Measurements from ENCODE around the gene FAM89A. TPM values are rescaled to one million over a fixed set of nuclear protein-coding genes. Genes with fewer than 3 reads are reported as not detected.
"Not testable (repeated sequence)": the region's sequence is repeated elsewhere in the genome, so short reads cannot be mapped to it uniquely, and the experiment has no call there.

FAM89A gene
- total RNA-seq, 1 donor from 2014 or later = 48.0 TPM

DNA sequence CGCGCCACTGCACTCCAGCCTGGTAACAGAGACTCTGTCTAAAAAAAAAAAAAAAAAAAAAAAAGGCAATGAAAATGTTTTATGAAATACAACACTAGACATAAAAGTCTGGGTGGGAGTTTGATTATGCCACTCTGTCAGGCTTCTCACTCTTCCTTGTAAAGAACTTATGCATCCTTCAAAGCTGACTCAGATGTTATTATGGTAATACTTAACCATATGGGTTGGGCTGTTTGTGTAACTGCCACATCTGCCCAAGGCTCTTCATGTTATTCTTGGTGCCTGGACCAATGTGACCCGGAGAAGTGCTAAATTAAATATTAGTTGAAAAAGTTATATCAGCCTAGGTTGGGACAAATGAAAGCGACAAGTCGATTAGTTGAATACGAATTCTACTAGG is 23.8 kb downstream of the FAM89A start:
- peaks cover 12% of the 10 kb centered on the region for H3K4me1 Mint-ChIP-seq (ENCODE audit: unreplicated experiment)
- H3K27ac Mint-ChIP-seq (ENCODE audit: unreplicated experiment) = no peak overlapping the region
- no peak for TF ChIP-seq CTCF (IDR thresholded peaks at IDR 0.05; ENCODE audit: unreplicated experiment)
- H3K27me3 Mint-ChIP-seq (ENCODE audit: unreplicated experiment) = no peaks in the 10 kb centered on the region
- no peak for DNase-seq (ENCODE audit: low spot score)
- peaks cover 26% of the 10 kb centered on the region for H3K36me3 Mint-ChIP-seq (ENCODE audit: low read depth, unreplicated experiment)
- H3K4me3 Mint-ChIP-seq (ENCODE audit: unreplicated experiment) = no peak overlapping the region
- H3K9me3 Mint-ChIP-seq (ENCODE audit: unreplicated experiment) = no peaks in the 10 kb centered on the region

DNA sequence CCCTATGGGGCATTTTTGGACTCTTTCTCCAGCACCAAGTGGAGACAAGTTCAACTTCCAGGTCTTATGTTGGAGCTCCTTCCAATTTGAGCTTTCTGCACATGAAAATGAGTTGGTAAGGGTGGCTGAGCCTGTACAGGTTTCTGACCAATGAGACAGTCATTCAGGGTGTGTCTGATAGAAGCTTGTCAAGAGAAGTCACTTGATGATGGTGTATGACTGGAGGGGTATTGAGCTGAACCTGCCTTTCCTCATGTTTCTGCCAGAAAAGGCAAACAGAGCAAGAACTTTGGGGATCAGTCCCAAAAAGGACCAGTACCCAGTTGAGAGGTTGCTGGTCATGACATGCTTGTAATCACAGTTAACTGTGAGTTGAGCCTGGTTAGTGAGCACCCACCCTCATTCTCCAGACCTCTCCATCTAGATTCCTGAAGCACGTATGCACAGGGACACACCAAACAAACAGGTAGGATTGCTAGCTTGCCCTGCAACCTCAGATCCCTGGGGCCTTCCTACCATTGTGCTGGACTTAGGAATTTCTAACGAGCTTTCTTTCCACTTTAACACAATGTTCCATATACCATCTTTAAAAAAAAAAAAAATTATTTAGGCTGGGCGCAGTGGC is 26.6 kb downstream of the FAM89A start:
- H3K27me3 Mint-ChIP-seq (ENCODE audit: unreplicated experiment) = no peaks in the 10 kb centered on the region
- H3K36me3 Mint-ChIP-seq (ENCODE audit: low read depth, unreplicated experiment) = peaks cover 9% of the 10 kb centered on the region
- no peak for DNase-seq (ENCODE audit: low spot score)
- H3K4me1 Mint-ChIP-seq (ENCODE audit: unreplicated experiment) = peaks cover 2% of the 10 kb centered on the region
- no peak overlapping the region for H3K27ac Mint-ChIP-seq (ENCODE audit: unreplicated experiment)
- H3K9me3 Mint-ChIP-seq (ENCODE audit: unreplicated experiment) = no peaks in the 10 kb centered on the region
- H3K4me3 Mint-ChIP-seq (ENCODE audit: unreplicated experiment) = no peak overlapping the region
- TF ChIP-seq CTCF (IDR thresholded peaks at IDR 0.05; ENCODE audit: unreplicated experiment) = no peak

DNA sequence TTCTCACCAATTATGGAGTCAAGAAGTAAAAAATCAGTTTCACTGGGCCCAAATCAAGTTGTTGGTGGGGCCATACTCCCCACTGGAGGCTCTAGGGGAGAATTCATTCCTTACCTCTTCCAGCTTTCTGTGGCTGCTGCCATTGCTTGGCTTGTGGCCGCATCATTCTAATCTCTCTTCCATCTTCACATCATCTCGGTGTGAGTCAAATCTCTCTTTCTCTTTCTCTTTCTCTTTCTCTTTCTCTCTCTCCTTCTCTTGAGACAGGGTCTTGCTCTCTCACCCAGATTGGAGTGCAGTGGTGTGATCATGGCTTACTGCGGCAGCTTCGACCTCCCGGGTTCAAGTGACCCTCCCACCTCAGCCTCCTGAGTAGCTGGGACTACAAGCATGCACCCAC is 28.1 kb downstream of the FAM89A start:
- Mint-ChIP-seq H3K4me3 (ENCODE audit: unreplicated experiment) (no peak overlapping the region), H3K27me3 (ENCODE audit: unreplicated experiment) (peaks cover 2% of the 10 kb centered on the region), H3K36me3 (ENCODE audit: low read depth, unreplicated experiment) (no peaks in the 10 kb centered on the region), H3K4me1 (ENCODE audit: unreplicated experiment) (peaks cover 2% of the 10 kb centered on the region), H3K9me3 (ENCODE audit: unreplicated experiment) (no peaks in the 10 kb centered on the region), H3K27ac (ENCODE audit: unreplicated experiment) (no peak overlapping the region)
- no peak for TF ChIP-seq CTCF (IDR thresholded peaks at IDR 0.05; ENCODE audit: unreplicated experiment)
- DNase-seq (ENCODE audit: low spot score) = no peak

DNA sequence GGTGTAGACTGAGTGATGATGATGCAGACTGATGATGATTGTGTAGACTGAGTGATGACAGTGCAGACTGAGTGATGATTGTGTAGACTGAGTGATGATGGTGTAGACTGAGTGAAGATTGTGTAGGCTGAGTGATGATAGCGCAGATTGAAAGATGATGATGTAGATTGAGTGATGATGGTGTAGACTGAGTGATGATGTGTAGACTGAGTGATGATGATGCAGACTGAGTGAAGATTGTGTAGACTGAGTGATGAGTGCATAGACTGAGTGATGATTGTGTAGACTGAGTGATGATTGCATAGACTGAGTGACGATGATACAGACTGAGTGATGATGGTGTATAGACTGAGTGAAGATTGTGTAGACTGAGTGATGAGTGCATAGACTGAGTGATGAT is 28.7 kb downstream of the FAM89A start:
- peaks cover 2% of the 10 kb centered on the region for H3K27me3 Mint-ChIP-seq (ENCODE audit: unreplicated experiment)
- no peaks in the 10 kb centered on the region for H3K36me3 Mint-ChIP-seq (ENCODE audit: low read depth, unreplicated experiment)
- peaks cover 2% of the 10 kb centered on the region for H3K4me1 Mint-ChIP-seq (ENCODE audit: unreplicated experiment)
- no peak overlapping the region for H3K4me3 Mint-ChIP-seq (ENCODE audit: unreplicated experiment)
- H3K27ac Mint-ChIP-seq (ENCODE audit: unreplicated experiment) = no peak overlapping the region
- no peaks in the 10 kb centered on the region for H3K9me3 Mint-ChIP-seq (ENCODE audit: unreplicated experiment)
- no peak for DNase-seq (ENCODE audit: low spot score)
- TF ChIP-seq CTCF (IDR thresholded peaks at IDR 0.05; ENCODE audit: unreplicated experiment) = no peak

- not testable (repeated sequence) for H3K27me3 Mint-ChIP-seq (ENCODE audit: unreplicated experiment); H3K4me1 Mint-ChIP-seq (ENCODE audit: unreplicated experiment); H3K4me3 Mint-ChIP-seq (ENCODE audit: unreplicated experiment)
Observed at GRCh38 chr1:231007535-231007934, 32.5 kb downstream of the FAM89A start.

More at GRCh38 chr1:231007535-231007934, 32.5 kb downstream of the FAM89A start:
- H3K36me3 Mint-ChIP-seq (ENCODE audit: low read depth, unreplicated experiment) = peaks cover 30% of the 10 kb centered on the region
- H3K9me3 Mint-ChIP-seq (ENCODE audit: unreplicated experiment) = peaks cover 24% of the 10 kb centered on the region
- not testable (repeated sequence) for H3K27ac Mint-ChIP-seq (ENCODE audit: unreplicated experiment); DNase-seq (ENCODE audit: low spot score)
